ENCODE results near the gene MZB1.
A peak's percentile ranks its signal among the peaks of the same experiment; 100 is the strongest.
"Not testable (repeated sequence)": the region's sequence is repeated elsewhere in the genome, so short reads cannot be mapped to it uniquely, and the experiment has no call there.

Gene MZB1

GRCh38 chr5:139391570-139392323 lies 2.0 kb upstream of the MZB1 start:
- no peak for DNase-seq (ENCODE audit: low read depth in 2 of 2)

GRCh38 chr5:139390639-139391569 lies 1.2 kb upstream of the MZB1 start:
- DNase-seq (ENCODE audit: low read depth in 2 of 2): no peak

- DNase-seq (ENCODE audit: low read depth in 2 of 2): no peak
Measured at GRCh38 chr5:139388198-139388821, 1.4 kb downstream of the MZB1 start.

GRCh38 chr5:139387611-139388197 lies 2.0 kb downstream of the MZB1 start:
- DNase-seq (ENCODE audit: low read depth in 2 of 2): no peak

GRCh38 chr5:139386956-139387355 lies 2.8 kb downstream of the MZB1 start:
- not testable (repeated sequence) for DNase-seq (ENCODE audit: low read depth in 2 of 2)

GRCh38 chr5:139386050-139386438 lies 3.7 kb downstream of the MZB1 start:
- no peak for DNase-seq (ENCODE audit: low read depth in 2 of 2)

- DNase-seq (ENCODE audit: low read depth in 2 of 2): peak in 1 of 2 donors; percentile 26
Measured at GRCh38 chr5:139385061-139386049, 4.4 kb downstream of the MZB1 start.

GRCh38 chr5:139384591-139385051 lies 5.1 kb downstream of the MZB1 start:
- no peak for DNase-seq (ENCODE audit: low read depth in 2 of 2)

- no peak for DNase-seq (ENCODE audit: low read depth in 2 of 2)
Measured at GRCh38 chr5:139383993-139384590, 5.6 kb downstream of the MZB1 start.

GRCh38 chr5:139383275-139383992 lies 6.3 kb downstream of the MZB1 start, which contains the start of gene SLC23A1:
TSS of gene SLC23A1 (minus strand) at chr5:139383297. CDS start at chr5:139383253, 44 bp downstream.
- no peak for DNase-seq (ENCODE audit: low read depth in 2 of 2)

- DNase-seq (ENCODE audit: low read depth in 2 of 2): no peak
Measured at GRCh38 chr5:139382807-139383206, 6.9 kb downstream of the MZB1 start.

GRCh38 chr5:139381837-139382761 lies 7.6 kb downstream of the MZB1 start:
- DNase-seq (ENCODE audit: low read depth in 2 of 2): no peak

- DNase-seq (ENCODE audit: low read depth in 2 of 2): no peak
Measured at GRCh38 chr5:139379626-139380449, 9.9 kb downstream of the MZB1 start.

GRCh38 chr5:139378941-139379361 lies 10.8 kb downstream of the MZB1 start:
- DNase-seq (ENCODE audit: low read depth in 2 of 2): no peak

GRCh38 chr5:139378101-139378825 lies 11.4 kb downstream of the MZB1 start:
- DNase-seq (ENCODE audit: low read depth in 2 of 2): no peak

GRCh38 chr5:139377226-139377625 lies 12.5 kb downstream of the MZB1 start:
- no peak for DNase-seq (ENCODE audit: low read depth in 2 of 2)

- DNase-seq (ENCODE audit: low read depth in 2 of 2): no peak
Measured at GRCh38 chr5:139376364-139376763, 13.3 kb downstream of the MZB1 start.
